Stimulated activated CD4-positive, alpha-beta T cell treated with anti-CD3 and anti-CD28 coated beads, Interleukin-1b, Interleukin-23, amount 100 ng/mL, for 24 hours (primary cell): ENCODE measurements around the gene DPYSL5.
"Not testable (repeated sequence)": the region's sequence is repeated elsewhere in the genome, so short reads cannot be mapped to it uniquely, and the experiment has no call there.

Source experiments
- DNase-seq, 4 experiments: peaks; one replicate each; pipeline ENCODE4 v3.0.0-alpha.2; 2020; ENCODE audit warnings: low read depth in 4 of 4, low spot score in 1 of 4

Gene DPYSL5

DNA sequence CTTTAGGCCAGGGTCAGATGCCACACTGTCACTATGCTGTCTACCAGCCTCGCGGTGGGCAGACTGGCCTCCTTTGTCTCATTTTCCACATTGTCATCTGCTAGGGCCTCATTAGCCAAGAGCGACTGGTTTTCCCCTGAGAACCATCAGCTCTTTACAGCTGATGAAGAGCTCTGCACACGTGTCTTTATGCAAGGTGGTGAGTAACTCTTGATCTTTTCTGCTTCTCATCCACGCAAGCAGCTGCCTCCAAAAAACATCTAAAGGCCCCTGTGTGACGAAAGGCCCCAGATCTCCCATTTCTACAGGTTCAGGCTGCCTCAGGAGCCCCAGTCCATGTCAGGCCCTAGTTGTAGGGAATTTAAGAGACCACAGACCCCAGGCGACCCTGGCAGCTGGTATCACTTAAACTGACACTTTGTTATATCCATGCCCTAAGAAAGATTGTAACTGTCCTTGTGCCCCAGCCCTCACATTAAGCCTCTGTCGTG, 52.9 kb downstream of the DPYSL5 start:
- no peak for DNase-seq

DNA sequence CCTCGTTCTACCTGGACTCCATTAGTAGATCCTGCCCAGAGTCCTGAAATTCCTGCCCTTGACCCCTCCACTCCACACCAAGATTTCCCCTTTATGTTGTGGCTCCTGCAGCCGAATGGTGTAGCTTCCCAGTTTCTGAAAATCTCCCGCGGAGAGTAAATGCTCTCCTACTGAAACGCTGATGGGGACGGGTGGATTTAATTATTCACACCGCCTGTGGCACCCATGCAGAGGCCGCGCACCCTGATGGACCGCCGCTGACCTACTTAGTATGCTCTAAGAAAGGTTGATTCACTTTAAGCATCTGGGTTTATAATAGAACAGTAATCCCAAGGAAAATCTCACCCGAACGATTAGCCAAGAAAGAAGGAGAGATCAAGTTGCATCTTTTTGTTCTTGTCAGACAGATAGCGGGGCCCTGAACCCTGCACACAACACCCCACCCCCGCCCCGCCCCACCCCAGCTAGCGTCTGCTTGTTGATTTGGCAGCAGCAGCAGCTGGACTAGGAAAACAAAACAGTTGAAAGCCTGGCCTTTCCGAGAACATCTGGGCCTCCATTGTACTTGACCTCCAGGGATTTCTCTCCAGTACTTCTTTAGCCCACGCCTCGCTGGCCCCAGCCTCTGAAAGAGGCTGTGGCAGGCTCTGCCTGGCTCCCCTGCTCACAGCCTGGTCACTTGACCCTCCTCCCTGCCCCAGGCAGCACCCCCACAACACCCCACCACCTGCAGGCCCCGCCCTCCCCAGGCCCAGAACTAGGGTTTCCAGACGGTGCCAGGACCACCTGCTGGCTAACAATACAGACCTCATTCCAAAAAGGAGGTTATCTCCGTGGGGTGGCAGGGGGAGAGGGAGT, 53.6 kb downstream of the DPYSL5 start:
- DNase-seq, result no peak

DNA sequence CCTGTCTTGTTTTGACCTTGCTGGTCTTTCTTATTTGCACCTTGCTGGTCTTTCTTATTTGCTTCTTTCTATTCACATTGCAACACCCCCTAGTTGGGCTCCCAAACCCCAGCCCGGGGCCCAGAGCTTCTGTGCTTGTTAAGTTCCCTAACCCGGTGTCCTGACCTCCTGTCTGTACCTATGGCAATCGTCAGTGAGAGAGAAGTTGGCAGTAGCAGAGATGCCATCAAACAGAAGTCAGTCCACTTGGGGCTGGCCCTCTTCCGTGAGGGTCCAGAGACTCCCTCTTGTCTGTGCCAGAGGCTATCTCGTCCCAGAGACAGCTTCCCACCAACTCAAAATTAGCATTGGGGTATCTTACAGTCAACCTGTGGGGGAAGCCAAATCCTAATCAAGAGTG, 55.7 kb downstream of the DPYSL5 start:
- no peak for DNase-seq

GRCh38 chr2:26904839-26905238, 56.9 kb downstream of the DPYSL5 start:
- no peak for DNase-seq

- no peak for DNase-seq
Observed at GRCh38 chr2:26905341-26906198, 57.6 kb downstream of the DPYSL5 start.

- no peak for DNase-seq
Observed at GRCh38 chr2:26907416-26907815, 59.5 kb downstream of the DPYSL5 start.

GRCh38 chr2:26910176-26910575, 62.2 kb downstream of the DPYSL5 start:
- DNase-seq, result no peak

GRCh38 chr2:26911911-26912861, 64.3 kb downstream of the DPYSL5 start:
- no peak for DNase-seq

DNA sequence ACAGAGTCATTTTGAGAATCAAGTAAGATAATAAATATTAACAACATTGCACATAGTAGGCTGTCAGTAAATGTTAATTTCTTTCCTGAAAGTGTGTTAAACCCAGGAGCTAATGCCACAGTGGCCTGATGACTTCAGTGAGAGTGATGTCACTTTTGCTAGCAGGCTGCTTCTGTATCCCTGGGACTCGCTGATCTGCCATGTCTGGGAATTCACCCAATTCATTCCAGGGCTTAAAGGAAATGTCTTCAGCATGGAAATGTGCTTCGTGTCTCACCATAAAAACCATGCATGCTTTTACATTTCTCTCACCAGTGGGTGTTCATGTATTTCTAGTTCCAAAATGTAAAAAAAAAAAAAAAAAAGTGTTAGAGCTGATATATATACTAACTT, 65.7 kb downstream of the DPYSL5 start:
- no peak for DNase-seq

DNA sequence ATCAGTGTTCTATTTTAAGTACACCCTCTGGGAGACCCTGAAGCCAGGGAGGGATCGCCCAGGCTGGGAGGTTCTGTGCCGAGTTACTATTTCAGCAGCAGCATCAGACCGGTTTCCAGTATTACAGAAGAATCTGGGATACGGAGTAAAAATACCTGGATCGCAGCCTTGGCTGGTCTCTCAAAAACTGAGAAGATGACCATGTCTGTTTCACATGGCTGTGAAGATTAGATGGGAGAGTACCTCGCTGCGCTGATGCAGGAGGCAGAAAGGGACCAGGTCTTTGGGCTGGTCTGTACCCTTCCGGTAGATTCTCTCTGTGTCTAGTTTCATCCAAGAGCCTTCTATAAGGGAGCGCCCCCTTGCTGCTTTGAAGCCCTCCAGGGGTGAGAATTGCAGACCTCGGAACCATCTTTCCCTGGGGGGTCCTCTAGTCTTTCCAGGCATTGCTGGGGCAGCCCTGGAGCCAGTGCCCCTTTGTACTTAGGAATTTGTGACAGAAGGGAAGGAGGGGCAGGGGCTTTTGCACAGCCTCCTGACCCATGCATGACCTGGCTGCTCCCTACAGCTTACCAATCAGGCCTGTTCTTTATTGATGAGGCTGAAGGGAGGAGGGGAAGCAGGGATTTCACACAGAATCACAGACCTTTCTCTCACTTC, 66.2 kb downstream of the DPYSL5 start:
- no peak for DNase-seq

DNA sequence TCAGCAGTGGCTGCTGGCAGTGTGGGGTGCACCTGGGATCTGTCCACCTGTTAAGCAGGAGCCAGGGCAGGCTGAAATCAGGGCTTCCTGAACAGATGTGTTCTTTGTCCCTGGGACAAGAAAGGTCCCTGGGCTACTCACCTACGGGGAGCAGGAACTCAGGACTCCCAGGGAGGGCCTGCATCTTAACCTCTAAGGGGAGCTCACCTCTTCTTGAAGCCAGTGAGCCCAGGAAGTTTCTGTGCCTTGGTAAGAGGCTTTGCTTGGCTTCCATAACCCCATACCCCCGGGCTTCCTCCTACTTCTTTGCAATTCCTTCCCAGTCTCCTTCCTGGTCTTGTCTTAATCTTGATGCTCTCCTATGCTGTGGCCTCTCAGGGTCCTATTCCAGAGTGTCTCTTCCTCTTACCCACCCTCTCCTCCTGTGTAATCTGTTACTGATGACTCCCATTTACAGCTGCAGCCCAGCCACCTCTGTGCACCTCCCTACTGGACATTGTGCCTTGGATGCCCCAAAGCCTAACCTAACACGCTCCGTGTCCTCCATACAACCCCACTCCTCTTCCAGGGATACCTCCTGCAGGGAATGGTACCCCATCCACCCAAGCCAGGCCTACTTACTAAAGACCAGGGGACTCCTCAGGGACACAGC, 66.9 kb downstream of the DPYSL5 start:
- no peak for DNase-seq

- DNase-seq, result no peak
Observed at GRCh38 chr2:26915316-26915715, 67.4 kb downstream of the DPYSL5 start.

DNA sequence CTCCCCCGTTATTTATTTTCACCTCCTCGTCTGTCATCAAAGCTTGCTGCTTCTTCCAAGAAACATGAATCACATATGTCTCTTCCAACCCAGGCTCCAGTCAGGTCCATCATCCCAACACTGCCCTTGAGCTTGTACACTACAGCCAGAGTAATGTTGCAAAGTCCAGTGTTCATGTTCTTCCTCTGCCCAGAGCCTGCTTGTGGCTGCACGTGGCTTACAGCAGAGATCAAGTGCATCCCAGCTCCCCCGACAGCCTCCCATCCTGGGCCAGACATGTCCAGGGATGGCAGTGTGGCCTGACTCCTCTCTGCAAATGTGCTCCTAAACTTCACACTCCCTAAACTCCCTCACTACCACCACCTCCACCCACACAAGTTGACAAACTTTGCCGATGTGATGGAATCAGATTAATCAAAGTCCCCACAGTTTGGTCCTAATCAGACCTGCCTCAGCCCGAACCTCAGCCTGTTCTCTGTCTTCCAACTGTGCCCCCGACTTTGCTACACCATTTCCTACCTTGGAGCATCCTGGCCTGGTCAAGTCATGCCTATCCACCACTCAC, 68.3 kb downstream of the DPYSL5 start:
- no peak for DNase-seq

DNA sequence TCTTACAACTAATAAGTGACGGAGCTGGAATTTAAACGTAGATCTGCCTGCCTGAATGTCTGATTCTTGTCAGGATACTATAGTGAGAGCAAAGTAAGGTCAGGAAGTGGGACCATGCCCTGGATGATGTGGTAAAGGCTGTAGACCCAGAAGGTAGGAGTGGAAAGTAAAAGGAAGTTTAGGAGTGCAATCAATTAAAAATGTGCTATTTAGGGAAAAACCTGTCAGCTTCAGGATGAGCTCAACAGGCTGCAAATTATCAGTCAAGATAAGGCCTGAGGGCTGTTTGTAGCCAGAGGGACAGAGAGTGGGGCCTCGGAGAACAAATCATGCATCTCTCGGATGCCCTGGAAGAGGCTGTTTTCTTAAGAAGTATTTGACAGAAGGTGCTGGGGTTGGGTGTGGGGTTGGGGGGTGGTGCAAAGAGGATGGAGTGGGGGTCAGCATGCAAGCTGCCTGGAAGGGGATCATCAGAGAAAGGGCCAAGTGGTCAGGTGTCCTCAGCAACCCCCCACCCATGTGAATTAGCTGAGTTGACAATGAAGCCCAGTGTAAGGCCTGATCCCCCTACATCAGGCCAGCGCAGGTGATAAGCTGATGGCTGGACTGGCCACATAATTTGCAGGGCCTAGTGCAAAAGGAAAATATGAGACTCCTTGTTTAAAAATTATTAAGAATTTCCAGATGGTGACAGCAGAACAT, 69.4 kb downstream of the DPYSL5 start:
- no peak for DNase-seq

DNA sequence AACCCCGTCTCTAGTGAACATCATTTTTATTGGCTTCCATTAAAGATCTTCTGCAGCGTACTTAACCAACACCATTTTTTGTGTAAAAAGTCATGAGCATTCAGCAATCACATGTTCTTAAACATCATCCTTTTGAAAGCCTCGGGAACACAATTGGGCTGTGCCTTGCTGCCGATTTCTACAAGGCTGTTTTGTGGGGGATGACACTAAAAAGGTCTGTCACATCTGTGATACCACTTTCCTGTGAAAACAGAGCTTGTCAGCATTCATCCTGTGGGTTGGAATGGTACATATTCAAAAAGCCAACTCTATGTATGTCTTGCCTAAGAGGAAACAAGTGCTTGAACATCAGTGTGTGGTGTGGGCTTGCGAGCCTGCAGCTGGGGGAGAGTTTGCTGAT, 73.4 kb downstream of the DPYSL5 start:
- no peak for DNase-seq

DNA sequence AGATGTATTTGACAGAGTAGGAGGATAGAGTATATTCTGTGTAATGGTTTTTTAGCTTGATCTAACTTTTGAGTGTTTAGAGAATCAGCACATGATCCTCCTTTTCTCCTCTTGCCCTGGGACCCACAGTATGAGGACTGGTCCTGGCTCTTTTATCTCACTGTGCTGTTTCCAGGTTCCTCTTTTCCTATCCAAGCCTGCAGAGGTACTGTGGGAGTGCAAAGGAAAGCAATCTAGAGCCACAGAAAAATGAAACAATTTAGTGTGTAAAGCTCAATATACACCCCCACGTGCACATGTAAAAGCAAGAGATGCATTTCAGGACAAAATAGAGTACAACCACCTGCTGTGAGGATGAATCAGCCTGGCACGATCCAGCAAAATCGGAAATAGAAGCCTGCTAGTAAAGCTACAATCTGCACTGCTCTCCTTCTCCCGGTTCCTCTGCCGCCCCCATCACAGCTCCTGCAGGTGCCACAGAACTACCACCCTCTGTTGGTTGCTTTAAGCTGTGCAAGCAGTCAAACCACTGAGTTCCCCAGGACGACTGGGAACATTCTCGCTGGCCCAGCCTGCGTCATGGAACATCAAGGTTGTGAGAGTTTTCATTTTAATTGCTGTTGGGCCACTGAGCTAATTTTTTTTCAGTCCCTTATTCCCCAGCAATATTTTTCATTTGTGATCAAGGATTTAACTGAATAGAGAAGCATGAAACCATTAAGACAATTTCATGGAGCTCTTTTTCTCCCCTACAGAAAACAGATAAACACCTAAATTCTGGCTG, 74.7 kb downstream of the DPYSL5 start:
- DNase-seq, result peak in 2 of 4 experiments; percentile 11 to 14

DNA sequence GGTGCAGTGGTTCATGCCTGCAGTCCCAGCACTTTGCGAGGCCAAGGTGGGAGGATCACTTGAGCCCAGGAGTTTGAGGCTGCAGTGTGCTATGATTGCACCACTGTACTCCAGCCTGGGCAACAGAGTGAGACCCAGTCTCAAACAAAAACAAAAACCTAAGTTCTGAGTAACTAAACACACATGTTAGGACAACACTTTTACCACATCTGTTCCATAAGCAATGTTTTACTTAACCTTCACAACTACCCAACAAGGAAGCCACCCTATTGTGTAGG, 75.2 kb downstream of the DPYSL5 start:
- not testable (repeated sequence) for DNase-seq

- no peak for DNase-seq
Observed at GRCh38 chr2:26924731-26925099, 76.8 kb downstream of the DPYSL5 start.
